Omental fat pad (tissue), 4 donors: ENCODE measurements around the gene CLMP. TPM values are rescaled to one million over a fixed set of nuclear protein-coding genes. Genes with fewer than 3 reads are reported as not detected.
"Not testable (repeated sequence)": the region's sequence is repeated elsewhere in the genome, so short reads cannot be mapped to it uniquely, and the experiment has no call there.

ENCODE experiments used
- ATAC-seq: fragments of 150-250 bp; one replicate; pipeline ENCODE4 v1.9.1; 2016; ENCODE audit warnings: mild to moderate bottlenecking, moderate library complexity; ENCODE audit not compliant: low FRiP score
- DNase-seq: peaks from one replicate; pipeline ENCODE4 v3.0.0-alpha.2; 2019; ENCODE audit warnings: low spot score
- total RNA-seq, 4 donors: library from RNA; depleted of rRNA; stranded (reverse); fragments of >200 nt; gene quantifications; one replicate each; pipeline ENCODE4 v1.1.0, GENCODE V29; 2016
- TF ChIP-seq, protein P1 (sequence below), 3 donors: fragments of 450-650 bp; IDR thresholded peaks; one replicate each; pipeline ENCODE4 v1.5.1; 2016 to 2017; ENCODE audit warnings: antibody characterized with exemption in 3 of 3, mild to moderate bottlenecking in 3 of 3, moderate library complexity in 2 of 3

Gene CLMP
- total RNA-seq, 4 donors from 2014 or later, result 89.7 to 182 (median 157) TPM

GRCh38 chr11:123159183-123159857, 35.7 kb downstream of the CLMP start:
- DNase-seq (no peak), ATAC-seq (peak; percentile 61)
- TF ChIP-seq, protein P1, sequence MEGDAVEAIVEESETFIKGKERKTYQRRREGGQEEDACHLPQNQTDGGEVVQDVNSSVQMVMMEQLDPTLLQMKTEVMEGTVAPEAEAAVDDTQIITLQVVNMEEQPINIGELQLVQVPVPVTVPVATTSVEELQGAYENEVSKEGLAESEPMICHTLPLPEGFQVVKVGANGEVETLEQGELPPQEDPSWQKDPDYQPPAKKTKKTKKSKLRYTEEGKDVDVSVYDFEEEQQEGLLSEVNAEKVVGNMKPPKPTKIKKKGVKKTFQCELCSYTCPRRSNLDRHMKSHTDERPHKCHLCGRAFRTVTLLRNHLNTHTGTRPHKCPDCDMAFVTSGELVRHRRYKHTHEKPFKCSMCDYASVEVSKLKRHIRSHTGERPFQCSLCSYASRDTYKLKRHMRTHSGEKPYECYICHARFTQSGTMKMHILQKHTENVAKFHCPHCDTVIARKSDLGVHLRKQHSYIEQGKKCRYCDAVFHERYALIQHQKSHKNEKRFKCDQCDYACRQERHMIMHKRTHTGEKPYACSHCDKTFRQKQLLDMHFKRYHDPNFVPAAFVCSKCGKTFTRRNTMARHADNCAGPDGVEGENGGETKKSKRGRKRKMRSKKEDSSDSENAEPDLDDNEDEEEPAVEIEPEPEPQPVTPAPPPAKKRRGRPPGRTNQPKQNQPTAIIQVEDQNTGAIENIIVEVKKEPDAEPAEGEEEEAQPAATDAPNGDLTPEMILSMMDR (IDR thresholded peaks at IDR 0.05), result no peak

DNA sequence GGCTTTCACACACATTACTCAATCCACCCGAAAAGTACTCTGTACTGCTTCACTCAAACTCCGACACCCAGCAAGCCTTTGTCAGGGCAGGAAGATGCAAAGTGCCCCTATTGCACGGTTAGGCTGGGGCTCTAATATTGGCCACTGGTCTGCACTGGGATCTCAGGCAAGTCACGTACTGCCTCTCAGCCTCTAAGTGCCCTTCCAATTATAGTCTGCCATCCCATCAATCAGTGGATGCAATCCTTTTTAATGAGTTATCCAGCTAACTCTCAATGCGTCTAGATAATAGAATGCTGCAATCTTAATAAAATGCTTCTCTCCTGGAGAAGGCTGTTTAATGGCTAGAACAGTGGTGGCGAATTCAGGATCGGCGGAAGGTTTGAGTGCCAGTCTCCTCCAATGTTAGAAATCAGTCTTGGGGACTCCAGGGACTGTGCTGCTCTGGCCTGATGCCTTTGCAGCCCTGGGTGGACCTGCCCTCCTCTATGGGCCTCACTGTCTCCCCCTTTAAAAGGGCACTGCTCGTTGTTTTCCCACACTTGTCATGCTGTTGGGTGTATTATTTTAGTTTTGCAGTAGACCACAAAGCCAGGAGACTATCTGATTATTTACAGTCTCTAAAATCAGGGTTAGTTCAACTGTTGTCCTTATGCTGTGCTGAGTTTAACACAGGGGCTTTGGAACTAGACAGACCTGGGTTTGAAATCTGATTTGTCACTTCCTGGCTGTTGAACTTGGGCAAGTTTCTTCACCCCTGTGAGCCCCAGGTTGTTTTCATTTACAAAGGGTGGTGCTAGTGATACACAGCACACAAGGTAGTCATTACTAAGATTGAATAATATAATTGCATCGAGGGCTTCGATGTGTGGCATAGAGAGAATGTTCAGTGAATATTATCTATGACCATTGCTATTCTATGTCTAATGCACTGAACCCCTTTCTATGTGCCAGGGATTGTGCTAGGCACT, 36.7 kb downstream of the CLMP start:
- TF ChIP-seq, protein P1 (IDR thresholded peaks at IDR 0.05), result no peak
- DNase-seq, result no peak
- peak; percentile 17 for ATAC-seq

- ATAC-seq (no peak), DNase-seq (no peak)
- TF ChIP-seq, protein P1 (IDR thresholded peaks at IDR 0.05), result no peak
Measured at GRCh38 chr11:123152951-123153350, 42.1 kb downstream of the CLMP start.

- not testable (repeated sequence) for ATAC-seq, DNase-seq
Measured at GRCh38 chr11:123152346-123152745, 42.7 kb downstream of the CLMP start.

DNA sequence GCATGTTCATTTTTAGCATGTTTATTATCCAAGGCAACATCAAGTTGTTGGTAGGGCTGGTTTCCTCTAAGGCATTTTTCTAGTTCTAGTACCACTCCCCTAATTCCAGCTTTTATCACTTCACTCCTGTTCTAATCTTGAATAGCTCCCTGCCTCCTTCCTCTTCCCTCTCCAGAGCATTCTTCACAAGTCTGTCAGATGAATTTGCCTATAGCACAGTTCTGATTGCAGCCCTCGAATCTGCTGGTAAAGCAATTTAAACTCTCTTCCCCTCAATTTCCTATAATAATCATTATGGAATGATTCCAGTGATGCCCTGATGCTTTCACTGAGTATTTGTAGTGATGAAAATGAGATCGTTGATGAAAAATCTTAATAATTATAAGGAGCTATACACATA, 43.3 kb downstream of the CLMP start:
- DNase-seq (no peak), ATAC-seq (no peak)
- TF ChIP-seq, protein P1 (IDR thresholded peaks at IDR 0.05), result no peak

- DNase-seq, result no peak
- TF ChIP-seq, protein P1 (IDR thresholded peaks at IDR 0.05), result no peak
- ATAC-seq, result no peak
Measured at GRCh38 chr11:123151366-123151765, 43.7 kb downstream of the CLMP start.

- TF ChIP-seq, protein P1 (IDR thresholded peaks at IDR 0.05), result no peak
- no peak for DNase-seq
- no peak for ATAC-seq
Measured at GRCh38 chr11:123150882-123151281, 44.2 kb downstream of the CLMP start.
